ENCODE measurements around the gene PRKAG2.

PRKAG2 gene

DNA sequence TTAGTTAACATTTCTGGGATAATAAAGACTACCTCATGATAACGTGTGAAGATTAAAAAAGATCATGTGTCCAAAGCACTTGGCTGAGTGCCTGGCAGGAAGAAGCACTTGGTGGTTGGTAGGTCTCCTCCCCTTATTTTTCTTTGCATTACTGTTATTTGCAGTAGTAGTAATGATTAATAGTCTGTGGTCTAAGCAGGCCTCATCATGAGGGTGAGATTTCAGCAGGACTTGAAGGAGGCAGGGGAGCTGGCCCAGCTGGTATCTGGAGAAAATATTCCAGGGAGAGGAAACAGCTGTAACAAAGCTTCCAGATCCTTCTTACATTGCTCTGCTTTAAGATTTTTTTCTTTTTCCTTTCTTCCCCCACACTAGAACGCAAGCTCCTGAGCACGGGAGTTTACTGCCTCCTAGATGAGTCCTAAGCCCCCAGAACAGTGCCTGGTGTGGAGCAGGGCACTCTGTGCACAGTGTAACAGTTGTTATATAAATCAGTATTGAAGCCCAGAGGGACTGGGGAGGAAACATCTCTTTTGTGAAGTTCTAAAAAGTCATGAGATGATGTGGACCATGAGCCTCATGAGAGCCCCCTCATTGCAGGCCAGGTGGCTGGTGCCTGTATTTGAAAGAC is 326.1 kb downstream of the PRKAG2 start:
- H3K27ac ChIP-seq (ENCODE audit: low read length), result no peak overlapping the region
- TF ChIP-seq EZH2phosphoT487 (IDR thresholded peaks at IDR 0.05; ENCODE audit: low read depth) (no peak), CTCF (IDR thresholded peaks at IDR 0.05; ENCODE audit: low read depth, low read length) (no peak)
- no peaks in the 10 kb centered on the region for H3K4me1 ChIP-seq (ENCODE audit: low read length)
- H3K27me3 ChIP-seq (ENCODE audit: low read depth, low read length), result peaks cover 30% of the 10 kb centered on the region
- no peak overlapping the region for H3K9ac ChIP-seq (ENCODE audit: low read length)
- H3K36me3 ChIP-seq (replicated peaks; ENCODE audit: low read depth, low read length), result no peaks in the 10 kb centered on the region
- no peaks in the 10 kb centered on the region for H4K20me1 ChIP-seq (ENCODE audit: insufficient read depth, low read length)
- H3K79me2 ChIP-seq (ENCODE audit: low read length), result no peaks in the 10 kb centered on the region
- H3K4me2 ChIP-seq (ENCODE audit: low read length), result no peak overlapping the region
- no peak overlapping the region for H2AFZ ChIP-seq (ENCODE audit: low read depth, low read length)
- no peak overlapping the region for H3K4me3 ChIP-seq (ENCODE audit: low read length)
- no peaks in the 10 kb centered on the region for H3K9me3 ChIP-seq (ENCODE audit: insufficient read depth, low read length)

DNA sequence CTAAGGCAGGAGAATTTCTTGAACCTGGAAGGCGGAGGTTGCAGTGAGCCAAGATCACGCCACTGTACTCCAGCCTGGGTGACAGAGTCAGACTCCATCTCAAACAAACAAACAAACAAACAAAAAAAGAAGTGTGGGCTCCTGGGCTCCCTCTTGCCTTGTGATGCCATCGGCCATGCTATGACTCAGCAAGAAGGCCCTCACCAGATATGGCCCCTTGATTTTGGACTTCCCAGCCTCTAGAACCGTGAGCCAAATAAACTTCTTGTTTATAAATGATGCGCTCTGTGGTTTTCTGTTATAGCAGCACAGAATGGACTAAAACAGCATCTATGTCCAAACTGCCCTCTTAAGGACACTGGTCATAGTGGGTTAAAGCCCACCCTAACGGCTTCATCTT is 327.3 kb downstream of the PRKAG2 start:
- no peaks in the 10 kb centered on the region for H4K20me1 ChIP-seq (ENCODE audit: insufficient read depth, low read length)
- no peak overlapping the region for H2AFZ ChIP-seq (ENCODE audit: low read depth, low read length)
- no peak overlapping the region for H3K4me2 ChIP-seq (ENCODE audit: low read length)
- no peaks in the 10 kb centered on the region for H3K4me1 ChIP-seq (ENCODE audit: low read length)
- H3K36me3 ChIP-seq (replicated peaks; ENCODE audit: low read depth, low read length), result no peaks in the 10 kb centered on the region
- H3K4me3 ChIP-seq (ENCODE audit: low read length), result no peak overlapping the region
- no peaks in the 10 kb centered on the region for H3K9me3 ChIP-seq (ENCODE audit: insufficient read depth, low read length)
- no peak for TF ChIP-seq EZH2phosphoT487 (IDR thresholded peaks at IDR 0.05; ENCODE audit: low read depth)
- TF ChIP-seq CTCF (IDR thresholded peaks at IDR 0.05; ENCODE audit: low read depth, low read length), result no peak
- peaks cover 32% of the 10 kb centered on the region for H3K27me3 ChIP-seq (ENCODE audit: low read depth, low read length)
- no peaks in the 10 kb centered on the region for H3K79me2 ChIP-seq (ENCODE audit: low read length)
- no peak overlapping the region for H3K9ac ChIP-seq (ENCODE audit: low read length)
- no peak overlapping the region for H3K27ac ChIP-seq (ENCODE audit: low read length)

GRCh38 chr7:151549083-151549482 is 327.8 kb downstream of the PRKAG2 start:
- no peak overlapping the region for H3K4me2 ChIP-seq (ENCODE audit: low read length)
- H3K79me2 ChIP-seq (ENCODE audit: low read length), result no peaks in the 10 kb centered on the region
- TF ChIP-seq CTCF (IDR thresholded peaks at IDR 0.05; ENCODE audit: low read depth, low read length) (no peak), EZH2phosphoT487 (IDR thresholded peaks at IDR 0.05; ENCODE audit: low read depth) (no peak)

DNA sequence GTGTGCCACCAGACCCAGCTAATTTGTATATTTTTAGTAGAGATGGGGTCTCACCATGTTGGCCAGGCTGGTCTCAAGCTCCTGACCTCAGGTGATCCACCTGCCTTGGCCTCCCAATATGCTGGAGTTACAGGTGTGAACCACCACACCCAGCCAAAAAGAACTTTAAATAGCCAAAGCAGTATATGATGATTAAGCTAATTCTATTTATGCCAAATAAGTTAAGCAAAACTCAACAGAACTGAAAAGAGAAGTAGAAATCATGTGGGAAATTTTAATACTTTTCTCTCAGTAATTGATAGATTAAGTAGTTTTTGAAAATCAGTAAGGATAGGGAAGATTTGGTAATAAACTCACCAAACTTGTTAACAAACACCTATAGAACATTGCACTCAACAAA is 332.7 kb downstream of the PRKAG2 start:
- no peak overlapping the region for H3K4me2 ChIP-seq (ENCODE audit: low read length)

More at GRCh38 chr7:151549083-151549482, 327.8 kb downstream of the PRKAG2 start:
- Histone ChIP-seq H4K20me1 (ENCODE audit: insufficient read depth, low read length) (no peaks in the 10 kb centered on the region), H3K4me1 (ENCODE audit: low read length) (no peaks in the 10 kb centered on the region), H3K27me3 (ENCODE audit: low read depth, low read length) (peaks cover 35% of the 10 kb centered on the region), H2AFZ (ENCODE audit: low read depth, low read length) (no peak overlapping the region), H3K9ac (ENCODE audit: low read length) (no peak overlapping the region), H3K36me3 (replicated peaks; ENCODE audit: low read depth, low read length) (no peaks in the 10 kb centered on the region), H3K9me3 (ENCODE audit: insufficient read depth, low read length) (no peaks in the 10 kb centered on the region), H3K4me3 (ENCODE audit: low read length) (no peak overlapping the region), H3K27ac (ENCODE audit: low read length) (no peak overlapping the region)

More for the DNA sequence above, 332.7 kb downstream of the PRKAG2 start:
- Histone ChIP-seq H3K9ac (ENCODE audit: low read length) (no peak overlapping the region), H3K79me2 (ENCODE audit: low read length) (no peaks in the 10 kb centered on the region), H3K27ac (ENCODE audit: low read length) (no peak overlapping the region), H4K20me1 (ENCODE audit: insufficient read depth, low read length) (no peaks in the 10 kb centered on the region), H3K9me3 (ENCODE audit: insufficient read depth, low read length) (no peaks in the 10 kb centered on the region), H3K36me3 (replicated peaks; ENCODE audit: low read depth, low read length) (no peaks in the 10 kb centered on the region), H3K4me1 (ENCODE audit: low read length) (no peaks in the 10 kb centered on the region), H3K27me3 (ENCODE audit: low read depth, low read length) (peaks cover 44% of the 10 kb centered on the region), H2AFZ (ENCODE audit: low read depth, low read length) (no peak overlapping the region), H3K4me3 (ENCODE audit: low read length) (no peak overlapping the region)
- TF ChIP-seq CTCF (IDR thresholded peaks at IDR 0.05; ENCODE audit: low read depth, low read length) (no peak), EZH2phosphoT487 (IDR thresholded peaks at IDR 0.05; ENCODE audit: low read depth) (no peak)
